Measurements from ENCODE around the gene LNX1. TPM values are rescaled to one million over a fixed set of nuclear protein-coding genes. Genes with fewer than 3 reads are reported as not detected.

Gene LNX1
- total and polyA plus RNA-seq, 2 of the 13 experiments (the other 11 are each of a cell fraction or from before 2014, with no cell fraction given), result 0.49 TPM

DNA sequence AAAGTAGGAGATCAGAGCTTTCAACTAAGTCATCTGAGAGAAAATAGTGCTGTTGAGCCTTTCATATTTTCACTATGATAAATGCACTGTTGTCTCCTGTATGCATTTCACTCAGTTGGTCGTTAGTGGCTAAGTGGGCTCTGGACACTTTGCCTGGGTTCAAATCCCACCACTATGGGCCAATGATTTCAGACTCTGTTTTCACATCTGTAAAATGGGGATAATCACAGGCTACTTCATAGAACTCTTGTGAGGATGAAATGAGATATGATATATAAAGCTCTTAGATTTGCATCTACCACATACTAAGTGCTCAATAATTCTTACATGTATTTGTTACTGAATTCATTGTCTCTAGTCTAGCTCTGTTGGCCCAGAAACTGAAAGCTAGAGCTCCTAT is 16.8 kb downstream of the LNX1 start:
- intact Hi-C loops (cut with micrococcal nuclease; ENCODE audit: unreplicated experiment), result no loop called here
- H2AFZ ChIP-seq (ENCODE audit: low read length), result no peak overlapping the region
- no peak overlapping the region for H3K9ac ChIP-seq (ENCODE audit: insufficient read depth, low read depth, low read length)
- ATAC-seq (no peak), DNase-seq (ENCODE audit: low spot score) (no peak), FAIRE-seq (no peak)
- H3K9me3 ChIP-seq (ENCODE audit: low read length), result no peaks in the 10 kb centered on the region
- no peak overlapping the region for H3K4me2 ChIP-seq (ENCODE audit: low read depth, low read length)
- no peaks in the 10 kb centered on the region for H3K36me3 ChIP-seq (replicated peaks in 1 of 2; ENCODE audit: control insufficient read depth in 1 of 2, insufficient read depth in 2 of 2, low read length in 2 of 2)
- H3K27me3 ChIP-seq (ENCODE audit: control insufficient read depth in 1 of 2, insufficient read depth in 2 of 2, low read length in 2 of 2), result no peaks in the 10 kb centered on the region
- peaks cover 20% of the 10 kb centered on the region for H3K4me1 ChIP-seq (ENCODE audit: insufficient read depth, low read length)
- no peaks in the 10 kb centered on the region for H3K79me2 ChIP-seq (ENCODE audit: insufficient read depth, low read length)
- no peaks in the 10 kb centered on the region for H4K20me1 ChIP-seq (ENCODE audit: insufficient read depth, low read length)
- 5% methylated on average over 1 of the region's 1 CpG for WGBS (ENCODE audit: low lambda C conversion rate)
- H3K4me3 ChIP-seq (replicated peaks in 1 of 3; ENCODE audit: insufficient read depth in 1 of 3, low read depth in 2 of 3, low read length in 3 of 3), result no peak overlapping the region
- no peak overlapping the region for H3K27ac ChIP-seq (ENCODE audit: extremely low read length, insufficient read depth, low read length)
- peak; percentile 24; the same call in 1 of the 2 replicates for TF ChIP-seq ZNF629 (CRISPR knock-in tag; conservative IDR thresholded peaks at IDR 0.05)
- no peak for TF ChIP-seq SIX1 (CRISPR knock-in tag; IDR thresholded peaks at IDR 0.05; ENCODE audit: borderline replicate concordance)
- ChIA-PET CTCF (ENCODE audit: low intra/inter-chr PET ratio, low total read pairs) (no interaction called here), POLR2A (no interaction called here)
- in situ Hi-C loops (cut with HindIII; ENCODE audit: extremely low pct_ligation_motif_present, low pct_unique_long_range_greater_than_20kb), result no loop called here
- no TSS peak for BruUV-seq (replicated peaks)

DNA sequence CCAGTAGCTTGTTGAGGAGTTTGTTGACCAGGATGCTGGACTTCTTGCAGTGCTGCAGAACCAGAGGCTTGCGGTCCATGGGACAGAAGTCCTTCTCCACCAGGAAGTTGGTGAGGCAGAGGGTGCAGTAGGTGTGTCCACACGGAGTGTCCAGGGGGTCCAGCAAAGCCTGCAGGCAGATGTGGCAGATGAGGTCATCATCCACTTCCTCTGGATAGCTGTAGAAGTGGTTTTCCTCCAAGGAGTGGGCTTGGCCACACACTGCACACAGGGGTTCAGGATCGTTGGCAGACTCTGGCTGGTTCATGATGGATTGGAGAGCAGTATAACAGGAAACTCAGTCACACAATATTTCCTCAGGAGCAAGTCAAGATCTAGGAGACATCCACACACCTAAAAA is 17.6 kb downstream of the LNX1 start:
- Histone ChIP-seq H3K9me3 (ENCODE audit: low read length) (no peaks in the 10 kb centered on the region), H3K4me3 (replicated peaks in 1 of 3; ENCODE audit: insufficient read depth in 1 of 3, low read depth in 2 of 3, low read length in 3 of 3) (no peak overlapping the region), H3K9ac (ENCODE audit: insufficient read depth, low read depth, low read length) (no peak overlapping the region), H3K36me3 (replicated peaks in 1 of 2; ENCODE audit: control insufficient read depth in 1 of 2, insufficient read depth in 2 of 2, low read length in 2 of 2) (no peaks in the 10 kb centered on the region), H3K4me2 (ENCODE audit: low read depth, low read length) (no peak overlapping the region), H3K27ac (ENCODE audit: extremely low read length, insufficient read depth, low read length) (no peak overlapping the region), H3K4me1 (ENCODE audit: insufficient read depth, low read length) (peaks cover 20% of the 10 kb centered on the region), H3K27me3 (ENCODE audit: control insufficient read depth in 1 of 2, insufficient read depth in 2 of 2, low read length in 2 of 2) (no peaks in the 10 kb centered on the region), H3K79me2 (ENCODE audit: insufficient read depth, low read length) (no peaks in the 10 kb centered on the region), H4K20me1 (ENCODE audit: insufficient read depth, low read length) (no peaks in the 10 kb centered on the region), H2AFZ (ENCODE audit: low read length) (no peak overlapping the region)
- ATAC-seq, result no peak
- no TSS peak for BruUV-seq (replicated peaks)
- in situ Hi-C loops (cut with HindIII; ENCODE audit: extremely low pct_ligation_motif_present, low pct_unique_long_range_greater_than_20kb) (no loop called here), intact Hi-C loops (cut with micrococcal nuclease; ENCODE audit: unreplicated experiment) (no loop called here)
- DNase-seq (ENCODE audit: low spot score), result no peak
- TF ChIP-seq NCOA1 (CRISPR knock-in tag; IDR thresholded peaks at IDR 0.05) (no peak), ZNF749 (CRISPR knock-in tag; IDR thresholded peaks at IDR 0.05; ENCODE audit: borderline replicate concordance) (no peak), ZNF7 (CRISPR knock-in tag; IDR thresholded peaks at IDR 0.05) (no peak), ZNF788 (CRISPR knock-in tag; IDR thresholded peaks at IDR 0.05; ENCODE audit: borderline replicate concordance) (no peak), KLF6 (CRISPR knock-in tag; IDR thresholded peaks at IDR 0.05) (no peak)
- TF ChIP-seq, protein P1, sequence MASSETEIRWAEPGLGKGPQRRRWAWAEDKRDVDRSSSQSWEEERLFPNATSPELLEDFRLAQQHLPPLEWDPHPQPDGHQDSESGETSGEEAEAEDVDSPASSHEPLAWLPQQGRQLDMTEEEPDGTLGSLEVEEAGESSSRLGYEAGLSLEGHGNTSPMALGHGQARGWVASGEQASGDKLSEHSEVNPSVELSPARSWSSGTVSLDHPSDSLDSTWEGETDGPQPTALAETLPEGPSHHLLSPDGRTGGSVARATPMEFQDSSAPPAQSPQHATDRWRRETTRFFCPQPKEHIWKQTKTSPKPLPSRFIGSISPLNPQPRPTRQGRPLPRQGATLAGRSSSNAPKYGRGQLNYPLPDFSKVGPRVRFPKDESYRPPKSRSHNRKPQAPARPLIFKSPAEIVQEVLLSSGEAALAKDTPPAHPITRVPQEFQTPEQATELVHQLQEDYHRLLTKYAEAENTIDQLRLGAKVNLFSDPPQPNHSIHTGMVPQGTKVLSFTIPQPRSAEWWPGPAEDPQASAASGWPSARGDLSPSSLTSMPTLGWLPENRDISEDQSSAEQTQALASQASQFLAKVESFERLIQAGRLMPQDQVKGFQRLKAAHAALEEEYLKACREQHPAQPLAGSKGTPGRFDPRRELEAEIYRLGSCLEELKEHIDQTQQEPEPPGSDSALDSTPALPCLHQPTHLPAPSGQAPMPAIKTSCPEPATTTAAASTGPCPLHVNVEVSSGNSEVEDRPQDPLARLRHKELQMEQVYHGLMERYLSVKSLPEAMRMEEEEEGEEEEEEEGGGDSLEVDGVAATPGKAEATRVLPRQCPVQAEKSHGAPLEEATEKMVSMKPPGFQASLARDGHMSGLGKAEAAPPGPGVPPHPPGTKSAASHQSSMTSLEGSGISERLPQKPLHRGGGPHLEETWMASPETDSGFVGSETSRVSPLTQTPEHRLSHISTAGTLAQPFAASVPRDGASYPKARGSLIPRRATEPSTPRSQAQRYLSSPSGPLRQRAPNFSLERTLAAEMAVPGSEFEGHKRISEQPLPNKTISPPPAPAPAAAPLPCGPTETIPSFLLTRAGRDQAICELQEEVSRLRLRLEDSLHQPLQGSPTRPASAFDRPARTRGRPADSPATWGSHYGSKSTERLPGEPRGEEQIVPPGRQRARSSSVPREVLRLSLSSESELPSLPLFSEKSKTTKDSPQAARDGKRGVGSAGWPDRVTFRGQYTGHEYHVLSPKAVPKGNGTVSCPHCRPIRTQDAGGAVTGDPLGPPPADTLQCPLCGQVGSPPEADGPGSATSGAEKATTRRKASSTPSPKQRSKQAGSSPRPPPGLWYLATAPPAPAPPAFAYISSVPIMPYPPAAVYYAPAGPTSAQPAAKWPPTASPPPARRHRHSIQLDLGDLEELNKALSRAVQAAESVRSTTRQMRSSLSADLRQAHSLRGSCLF (CRISPR knock-in tag; IDR thresholded peaks at IDR 0.05; ENCODE audit: borderline replicate concordance), result no peak
- ChIA-PET CTCF (ENCODE audit: low intra/inter-chr PET ratio, low total read pairs) (no interaction called here), POLR2A (no interaction called here)
- 30% methylated on average over 2 of the region's 3 CpGs for WGBS (ENCODE audit: low lambda C conversion rate)
- no peak for FAIRE-seq

All from HepG2 (cell line).